AML-193 (cell line): ENCODE measurements around the gene OR1A1.
"Not testable (repeated sequence)": the region's sequence is repeated elsewhere in the genome, so short reads cannot be mapped to it uniquely, and the experiment has no call there.

Experiments
- DNase-seq, 2 experiments: peaks; one replicate each; lab custom pipeline; 2025; lab: John Stamatoyannopoulos, UW

Gene OR1A1, protein sequence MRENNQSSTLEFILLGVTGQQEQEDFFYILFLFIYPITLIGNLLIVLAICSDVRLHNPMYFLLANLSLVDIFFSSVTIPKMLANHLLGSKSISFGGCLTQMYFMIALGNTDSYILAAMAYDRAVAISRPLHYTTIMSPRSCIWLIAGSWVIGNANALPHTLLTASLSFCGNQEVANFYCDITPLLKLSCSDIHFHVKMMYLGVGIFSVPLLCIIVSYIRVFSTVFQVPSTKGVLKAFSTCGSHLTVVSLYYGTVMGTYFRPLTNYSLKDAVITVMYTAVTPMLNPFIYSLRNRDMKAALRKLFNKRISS

DNA sequence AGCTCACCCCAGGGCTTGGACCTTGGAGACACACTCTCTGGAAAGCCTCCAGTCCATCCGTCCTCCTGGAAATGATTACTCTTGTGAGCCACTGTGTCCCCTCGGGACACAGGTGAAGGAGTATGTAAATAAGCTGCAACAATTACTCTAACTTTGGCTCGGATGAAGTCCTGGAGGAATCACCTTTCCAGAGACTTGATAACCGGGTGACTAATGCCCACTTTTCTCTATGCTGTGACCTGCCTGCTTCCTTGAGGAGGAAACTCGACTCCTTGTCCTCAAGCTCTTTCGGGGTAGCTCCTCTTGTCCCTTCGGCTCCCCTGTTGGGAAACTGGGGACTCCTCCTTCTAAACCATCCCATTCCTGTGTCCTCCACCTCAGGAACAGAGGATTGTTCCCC lies at the start of gene OR1A1:
TSS of gene OR1A1 (plus strand) at position 301 of the 400 bp plus-strand sequence. CDS start 7,954 bp downstream, outside the sequence.
- no peak for DNase-seq

DNA sequence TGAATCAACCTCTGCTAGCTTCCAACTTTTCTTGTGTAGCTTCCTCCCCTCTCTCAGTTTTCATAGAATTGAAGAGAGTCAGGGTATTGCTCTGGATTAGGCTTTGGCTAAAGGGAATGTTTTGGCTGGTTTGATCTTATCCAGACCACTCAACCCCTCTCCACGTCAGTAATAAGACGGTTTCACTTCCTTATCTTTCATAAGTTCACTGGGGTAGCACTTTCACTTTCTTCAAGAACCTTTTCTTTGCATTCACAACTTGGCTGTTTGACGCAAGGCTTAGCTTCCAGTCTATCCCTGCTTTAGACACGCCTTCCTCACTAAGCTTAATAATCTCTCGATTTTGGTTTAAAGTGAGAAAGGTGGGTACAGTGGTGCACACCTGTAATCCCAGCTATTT lies 39.9 kb upstream of the OR1A1 start:
- DNase-seq, result no peak

DNA sequence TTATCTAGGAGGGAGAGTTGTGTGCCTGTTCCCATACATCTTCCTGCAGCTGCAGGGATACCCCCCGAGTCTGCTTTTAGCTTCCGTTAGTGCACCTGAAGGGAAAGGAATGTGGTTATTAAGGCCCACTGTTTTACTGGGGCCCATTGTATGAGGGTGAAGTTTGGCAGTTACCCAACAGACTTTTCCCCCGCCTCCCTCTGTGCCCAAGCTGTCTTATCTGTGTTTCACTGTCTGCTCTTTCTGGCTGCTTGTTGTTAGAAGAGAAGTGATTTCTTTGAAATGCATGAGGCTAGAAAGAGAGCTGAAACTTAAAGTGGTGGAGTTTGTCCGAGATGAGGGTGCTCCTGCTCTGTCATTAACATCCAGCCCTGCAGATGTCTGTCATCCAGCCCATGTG lies 17.5 kb upstream of the OR1A1 start:
- no peak for DNase-seq

DNA sequence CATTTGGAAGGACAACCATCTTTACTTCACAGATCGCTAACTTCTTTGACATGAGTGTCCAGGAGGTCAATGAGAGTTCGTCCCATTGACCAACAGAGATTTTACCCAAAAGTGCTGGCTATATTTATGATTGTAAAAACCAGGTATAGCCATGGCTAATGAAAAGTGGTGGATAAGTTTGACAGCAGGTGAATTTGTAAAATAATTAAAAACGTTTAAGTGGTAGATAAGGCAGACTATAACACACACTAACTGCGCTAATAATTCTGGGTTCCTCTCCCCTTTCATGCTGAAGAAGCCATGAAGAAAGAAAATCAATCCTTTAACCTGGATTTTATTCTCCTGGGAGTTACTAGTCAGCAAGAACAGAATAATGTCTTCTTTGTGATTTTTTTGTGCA lies 10.2 kb upstream of the OR1A1 start, which contains the start of gene OR1A2:
TSS of gene OR1A2 (plus strand) at position 301 of the 400 bp plus-strand sequence. CDS start at position 301, 0 bp downstream.
- DNase-seq, result no peak

DNA sequence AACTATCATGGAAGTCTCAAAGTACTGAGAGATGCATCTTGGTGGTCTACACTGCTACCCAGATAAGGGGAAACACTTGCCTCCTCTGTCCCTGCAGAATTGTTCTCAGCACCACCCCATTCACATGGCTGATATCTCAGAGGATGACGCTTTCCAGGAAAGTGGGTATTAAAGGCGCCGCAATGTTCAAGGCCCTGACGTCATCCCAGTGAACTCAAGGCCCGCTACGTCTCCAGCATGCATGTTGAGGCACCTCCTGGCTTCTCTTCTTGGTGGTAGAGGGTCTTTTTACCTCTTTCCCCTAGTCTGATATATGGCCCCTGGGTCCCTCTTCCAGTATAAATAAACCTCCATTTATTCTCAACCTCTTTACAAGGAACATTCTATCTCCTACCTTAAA lies 1.0 kb downstream of the OR1A1 start:
- DNase-seq, result no peak

DNA sequence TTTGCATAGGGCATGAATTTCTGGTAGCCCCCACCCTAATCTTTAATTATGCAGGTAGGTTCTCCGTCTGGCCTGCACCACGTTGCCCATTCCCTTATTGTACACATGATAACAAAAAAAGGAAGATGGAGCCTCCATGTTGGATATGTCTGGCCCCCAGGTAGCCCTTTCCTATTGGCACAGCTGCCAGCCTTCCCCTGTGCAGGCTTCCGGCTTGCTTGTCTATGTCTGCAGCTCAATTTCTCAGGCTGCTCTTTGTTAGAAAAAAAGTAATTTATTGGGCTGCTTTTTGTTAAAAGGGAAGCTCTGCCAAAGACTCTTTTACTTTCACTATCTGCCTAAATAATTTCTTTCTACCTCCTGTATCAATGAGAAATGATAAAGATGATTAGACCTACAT lies 5.5 kb downstream of the OR1A1 start:
- DNase-seq, result no peak

DNA sequence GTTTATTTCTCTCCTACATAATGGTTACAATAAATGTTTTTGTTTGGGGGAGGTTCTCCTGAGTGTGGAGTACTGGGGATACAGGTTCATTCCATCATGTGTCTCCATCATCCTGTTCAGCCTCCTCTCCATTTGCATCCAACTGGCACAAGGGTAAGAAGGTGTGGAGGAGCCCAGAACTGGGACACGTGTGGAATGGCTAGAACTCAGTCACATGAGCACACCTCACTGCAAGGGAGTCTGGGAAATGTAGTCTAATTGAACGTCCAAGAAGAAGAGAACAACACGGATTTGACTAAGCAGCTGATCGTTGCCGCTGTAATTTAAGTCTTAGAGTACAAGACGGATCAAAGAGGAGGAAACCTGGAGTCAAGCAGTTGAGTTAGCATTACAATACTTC lies 6.1 kb downstream of the OR1A1 start:
- DNase-seq, result no peak

DNA sequence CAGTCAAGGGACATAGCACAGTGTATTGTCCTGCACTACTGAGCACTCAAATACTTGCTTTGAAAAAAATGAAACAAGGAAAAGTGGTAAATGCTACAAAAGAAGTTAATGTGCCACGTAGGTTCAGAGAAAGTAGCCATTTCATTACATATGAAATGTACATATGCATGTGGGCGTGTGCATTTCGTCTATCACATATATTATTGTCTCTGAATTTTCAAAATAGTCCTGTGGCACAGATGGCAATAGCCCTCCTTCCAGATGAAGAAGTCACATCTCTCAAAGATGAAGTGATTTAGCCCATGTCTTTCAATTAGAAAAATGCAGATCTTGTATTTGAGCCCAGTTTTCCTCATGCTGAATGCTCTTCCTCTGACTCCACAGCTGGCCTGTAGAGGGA lies 12.5 kb downstream of the OR1A1 start:
- DNase-seq, result not testable (repeated sequence)

DNA sequence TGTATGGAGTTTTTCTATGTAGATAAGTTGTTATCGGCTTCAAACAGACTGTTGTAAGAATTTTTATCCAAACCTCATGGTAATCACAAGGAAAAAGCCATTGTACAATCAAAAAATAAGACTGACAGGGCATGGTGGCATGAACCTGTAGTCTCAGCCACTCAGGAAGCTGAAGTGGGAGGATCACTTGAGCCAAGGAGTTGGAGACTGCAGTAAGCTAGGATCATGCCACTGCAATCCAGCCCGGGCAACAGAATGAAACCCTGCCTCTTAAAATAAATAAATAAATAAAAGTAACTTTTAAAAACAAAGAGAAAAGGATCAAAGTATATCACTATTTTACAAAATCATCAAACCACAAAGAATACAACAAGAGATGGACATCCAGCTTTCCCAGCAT lies 14.4 kb downstream of the OR1A1 start:
- DNase-seq, result no peak

DNA sequence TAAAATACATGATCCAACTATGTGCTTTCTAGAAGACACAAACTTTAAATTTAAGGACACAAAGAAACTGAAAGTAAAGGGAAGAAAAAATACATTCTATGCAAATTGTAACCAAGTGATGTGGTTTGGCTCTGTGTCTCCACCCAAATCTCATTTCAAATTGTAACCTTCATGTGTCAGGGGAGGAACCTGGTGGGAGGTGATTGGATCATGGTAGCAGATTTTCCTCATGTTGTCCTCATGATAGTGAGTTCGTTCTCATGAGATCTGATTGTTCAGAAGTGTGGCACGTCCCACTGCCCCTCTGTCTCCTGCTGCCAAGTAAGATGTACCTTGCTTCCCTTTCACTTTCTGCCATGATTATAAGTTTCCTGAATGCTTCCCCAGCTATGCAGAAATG lies 15.0 kb downstream of the OR1A1 start:
- no peak for DNase-seq

DNA sequence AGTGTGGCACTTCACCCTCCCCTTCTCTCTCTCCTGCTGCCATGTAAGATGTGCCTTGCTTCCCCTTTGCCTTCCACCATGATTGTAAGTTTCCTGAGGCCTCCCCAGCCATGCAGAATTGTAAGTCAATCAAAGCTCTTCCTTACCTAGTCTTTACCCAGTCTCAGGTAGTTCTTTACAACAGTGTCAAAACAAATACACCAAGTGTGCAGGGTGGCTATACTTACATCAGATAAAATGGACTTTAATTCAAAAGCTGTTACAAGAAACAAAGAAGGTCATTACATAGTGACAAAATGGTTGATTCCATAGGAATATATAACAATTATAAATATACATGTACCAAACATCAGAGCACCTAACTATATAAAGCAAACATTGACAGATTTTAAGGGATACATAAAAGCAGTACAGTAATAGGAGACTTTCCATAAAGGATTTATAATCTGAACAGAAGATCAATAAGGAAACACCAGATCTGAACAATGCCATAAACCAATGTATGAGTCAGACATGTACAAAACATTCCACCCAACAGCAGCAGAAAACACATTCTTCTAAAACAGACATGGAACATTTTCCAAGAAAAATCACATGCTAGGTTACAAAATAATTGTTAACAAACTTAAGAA lies 17.4 kb downstream of the OR1A1 start:
- DNase-seq, result not testable (repeated sequence)

DNA sequence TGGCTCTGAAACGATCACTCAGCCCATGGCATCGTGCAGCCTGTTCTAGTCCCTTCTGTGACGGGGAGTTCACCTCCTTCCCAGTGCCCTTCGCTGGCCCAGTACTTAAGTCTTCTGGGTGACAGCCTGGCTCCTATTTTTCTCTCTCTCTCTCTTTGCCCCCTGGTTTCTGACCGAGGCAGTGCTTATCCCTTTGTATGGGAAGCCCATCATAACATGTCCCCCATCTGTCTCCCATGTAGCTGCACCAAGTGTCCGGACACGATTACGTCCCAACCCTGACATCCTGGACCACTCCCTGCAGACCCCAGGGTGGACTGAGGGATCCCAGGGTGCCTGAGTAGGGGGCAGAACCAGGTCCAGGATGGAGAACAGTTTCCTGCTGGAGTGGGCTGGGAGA lies 24.8 kb downstream of the OR1A1 start:
- DNase-seq, result not testable (repeated sequence)

DNA sequence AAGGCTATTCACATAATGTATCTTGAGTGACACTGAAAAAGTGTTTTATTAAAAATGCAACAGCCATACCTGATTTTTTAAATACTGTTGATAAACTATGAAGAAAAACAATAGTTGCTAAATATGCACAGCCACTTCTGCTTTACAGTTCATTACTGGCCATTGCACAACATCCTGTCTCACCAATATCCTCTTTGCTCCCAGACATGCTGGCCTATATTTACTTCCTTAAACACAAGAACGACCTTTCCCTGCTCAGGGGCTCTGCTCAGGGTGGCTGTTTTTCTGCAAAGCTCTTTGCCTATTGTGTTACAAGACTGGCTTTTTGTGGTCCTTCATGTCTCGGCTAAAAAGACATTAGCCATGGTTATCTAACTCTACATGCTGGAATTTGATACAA lies 31.2 kb downstream of the OR1A1 start:
- peak; percentile 48 to 61 for DNase-seq

DNA sequence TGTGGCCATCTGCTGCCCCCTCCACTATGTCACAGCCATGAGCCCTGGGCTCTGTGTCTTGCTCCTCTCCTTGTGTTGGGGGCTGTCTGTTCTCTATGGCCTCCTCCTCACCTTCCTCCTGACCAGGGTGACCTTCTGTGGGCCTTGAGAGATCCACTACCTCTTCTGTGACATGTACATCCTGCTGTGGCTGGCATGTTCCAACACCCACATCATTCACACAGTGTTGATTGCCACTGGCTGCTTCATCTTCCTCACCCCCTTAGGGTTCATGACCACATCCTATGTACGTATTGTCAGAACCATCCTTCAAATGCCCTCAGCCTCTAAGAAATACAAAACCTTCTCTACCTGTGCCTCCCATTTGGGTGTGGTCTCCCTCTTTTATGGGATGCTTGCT lies 33.6 kb downstream of the OR1A1 start:
- DNase-seq, result not testable (repeated sequence)

DNA sequence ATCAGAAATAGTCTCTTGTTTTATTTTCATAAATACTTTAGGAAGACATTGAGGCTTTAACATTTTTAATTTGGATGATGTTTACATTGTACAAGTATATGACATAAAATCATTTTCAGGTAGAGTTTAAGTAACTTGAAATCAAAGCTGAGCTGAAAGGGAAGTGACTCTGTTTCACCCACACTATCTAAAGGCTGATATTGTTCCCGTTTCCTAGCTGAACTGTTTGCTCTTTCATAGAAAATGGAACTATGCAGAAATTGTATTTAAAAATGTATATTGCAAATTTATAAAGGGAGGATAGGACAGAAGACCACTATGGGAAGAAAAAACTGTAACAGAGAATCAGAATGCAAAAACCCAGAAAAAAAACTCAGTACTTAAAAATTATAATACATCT lies 37.4 kb downstream of the OR1A1 start:
- peak in 1 of 2 experiments; percentile 0 for DNase-seq

DNA sequence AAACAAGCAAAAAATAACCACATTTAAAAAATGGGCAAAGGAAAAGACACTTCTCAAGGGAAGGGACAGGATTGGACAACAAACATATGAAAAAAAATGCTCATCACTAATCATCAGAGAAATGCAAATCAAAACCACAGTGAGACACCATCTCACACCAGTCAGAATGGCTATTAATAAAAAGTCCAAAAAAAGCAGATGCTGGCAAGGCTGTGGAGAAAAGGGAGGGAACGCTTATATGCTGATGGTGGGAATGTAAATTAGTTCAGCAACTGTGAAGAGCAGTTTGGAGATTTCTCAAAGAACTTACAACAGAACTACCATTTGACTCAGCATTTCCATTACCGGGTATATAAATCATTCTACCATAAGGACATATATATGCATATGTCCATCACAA lies 41.5 kb downstream of the OR1A1 start:
- DNase-seq, result not testable (repeated sequence)

DNA sequence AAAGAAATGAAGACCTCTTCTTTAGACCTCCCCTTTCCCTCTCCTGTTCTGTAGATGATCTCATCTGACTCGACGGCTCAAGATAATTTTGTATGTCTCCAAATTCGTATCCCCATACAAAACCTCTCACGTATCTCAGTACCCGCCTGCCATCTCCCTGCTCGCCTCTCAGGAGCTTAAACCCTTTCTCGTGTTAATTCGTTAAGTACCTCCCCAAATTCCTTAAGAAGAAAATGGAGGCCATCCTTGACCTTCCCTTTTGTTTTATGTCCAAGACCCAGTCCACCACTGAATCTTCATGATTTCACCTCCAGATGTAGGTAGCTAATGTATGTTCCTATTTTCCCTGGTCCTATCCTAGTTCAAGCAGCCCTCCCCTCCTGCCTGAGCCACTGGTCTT lies 49.1 kb downstream of the OR1A1 start:
- no peak for DNase-seq

DNA sequence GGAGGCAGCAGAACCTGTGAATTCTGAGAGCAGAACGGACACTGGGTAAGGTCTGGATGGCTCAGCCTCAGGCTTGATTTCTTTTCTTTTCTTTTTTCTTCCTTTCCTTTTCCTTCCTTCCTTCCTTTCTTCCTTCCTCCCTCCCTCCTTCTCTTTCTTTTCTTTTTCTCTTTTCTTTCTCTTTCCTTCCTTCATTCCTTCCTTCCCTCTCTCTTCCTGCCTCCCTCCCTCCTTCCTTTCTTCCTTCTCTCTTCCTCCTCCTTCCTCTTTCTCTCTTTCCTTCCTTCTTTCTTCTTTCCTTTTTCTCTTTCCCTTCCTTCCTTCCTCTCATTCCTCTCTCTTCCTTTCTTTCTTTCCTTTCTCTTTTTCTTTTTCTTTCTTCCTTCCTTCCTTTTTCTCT lies 52.7 kb downstream of the OR1A1 start:
- no peak for DNase-seq

DNA sequence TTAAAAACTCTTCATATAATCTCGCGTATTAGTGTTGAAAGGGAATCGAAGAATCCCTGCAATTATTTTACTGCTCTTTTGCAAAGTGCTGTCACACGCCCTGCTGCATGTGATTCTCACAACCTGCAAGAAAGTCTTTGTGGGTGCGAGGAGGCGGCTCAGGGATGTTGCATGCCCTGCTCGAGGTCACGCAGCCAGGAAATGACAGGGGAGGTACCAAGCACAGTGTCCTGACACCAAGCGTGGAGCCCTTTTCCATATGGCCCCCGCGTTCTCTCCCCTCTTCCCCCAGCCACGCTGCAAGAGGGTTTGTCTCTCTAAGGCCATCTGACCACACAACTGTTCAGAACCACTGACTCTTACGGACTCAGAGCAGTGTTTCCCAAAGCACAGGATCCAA lies 53.1 kb downstream of the OR1A1 start:
- DNase-seq, result no peak
